GM12865 (cell line): ENCODE measurements around the gene RPIA.

ENCODE experiments used
- DNase-seq: peaks from one replicate; pipeline ENCODE4 v3.0.0; 2010; ENCODE audit warnings: low read depth
- H3K4me3 ChIP-seq: 2 replicates; pipeline ENCODE4 v1.5.1; 2011; ENCODE audit warnings: mild to moderate bottlenecking, low read depth, low read length, control low read depth
- CTCF ChIP-seq: IDR thresholded peaks from 2 replicates; pipeline ENCODE4 v1.5.1; 2011; ENCODE audit warnings: low read length, control low read depth, low read depth, inconsistent platforms; ENCODE audit not compliant: insufficient read depth; ENCODE audit errors: missing control alignments

RPIA gene

GRCh38 chr2:88739985-88740600 lies 48.6 kb downstream of the RPIA start:
- peak; percentile 78 for DNase-seq
- peak; percentile 90 for TF ChIP-seq CTCF
- H3K4me3 ChIP-seq: no peak overlapping the region

- DNase-seq: no peak
- no peak overlapping the region for H3K4me3 ChIP-seq
- TF ChIP-seq CTCF: no peak
Observed at GRCh38 chr2:88746929-88747490, 55.5 kb downstream of the RPIA start.

GRCh38 chr2:88747990-88748389 lies 56.5 kb downstream of the RPIA start:
- H3K4me3 ChIP-seq: no peak overlapping the region
- no peak for TF ChIP-seq CTCF
- DNase-seq: no peak

GRCh38 chr2:88751768-88752167 lies 60.3 kb downstream of the RPIA start:
- peak; percentile 18 for DNase-seq
- no peak for TF ChIP-seq CTCF
- no peak overlapping the region for H3K4me3 ChIP-seq

- H3K4me3 ChIP-seq: no peak overlapping the region
- peak; percentile 80 for DNase-seq
- TF ChIP-seq CTCF: no peak
Observed at GRCh38 chr2:88753833-88754584, 62.5 kb downstream of the RPIA start.

GRCh38 chr2:88754585-88755320 lies 63.3 kb downstream of the RPIA start:
- no peak overlapping the region for H3K4me3 ChIP-seq
- peak; percentile 60 for DNase-seq
- no peak for TF ChIP-seq CTCF
